ENCODE measurements around the gene PRR12. TPM values are rescaled to one million over a fixed set of nuclear protein-coding genes. Genes with fewer than 3 reads are reported as not detected.
A peak's percentile ranks its signal among the peaks of the same experiment; 100 is the strongest.

The PRR12 gene
- total and polyA plus RNA-seq, 4 experiments from 2014 or later: 1.2 to 65.1 (median 64.6) TPM; not detected in 1

- Histone ChIP-seq H3K27ac (ENCODE audit: low read depth, low read length) (no peak overlapping the region), H3K4me3 (ENCODE audit: low read length in 2 of 2) (no peak overlapping the region), H3K9me3 (ENCODE audit: control insufficient read depth in 1 of 2, low read length in 2 of 2) (no peaks in the 10 kb centered on the region), H3K36me3 (ENCODE audit: insufficient read depth, low read length) (peaks cover 3% of the 10 kb centered on the region), H3K4me1 (ENCODE audit: insufficient read depth, low read length) (peaks cover 64% of the 10 kb centered on the region), H3K27me3 (ENCODE audit: insufficient read depth, low read length) (no peaks in the 10 kb centered on the region)
- intact Hi-C loops (cut with micrococcal nuclease): loop anchor here (1.0 kb wide), 5 partner anchors 17 to 178 kb away; partner anchors contain the start of gene FLT3LG
- ChIA-PET CTCF (ENCODE audit: partially characterized antibody) (interaction anchor here (0.6 to 7.0 kb wide), 29 partner anchors 9 to 345 kb away, joined by 3 to 299 read pairs (median 6); partner anchors contain the start of genes FCGRT, FLT3LG, NOSIP and PRMT1), POLR2A (ENCODE audit: partially characterized antibody) (interaction anchor here (0.6 to 17.3 kb wide), 17 partner anchors 10 to 307 kb away, joined by 3 to 629 read pairs (median 10); partner anchors contain the start of genes AKT1S1, FLT3LG, NOSIP and PRMT1)
- Mint-ChIP-seq H3K27ac (peak overlapping the region; percentile 90 to 98 (median 95)), H3K9me3 (peaks cover 0 to 2% (median 0%) of the 10 kb centered on the region in 8 donors), H3K27me3 (no peaks in the 10 kb centered on the region), H3K36me3 (peaks cover 1 to 25% of the 10 kb centered on the region in 2 donors), H3K4me3 (peak overlapping the region; percentile 68 to 91 (median 78)), H3K4me1 (peaks cover 34 to 64% (median 47%) of the 10 kb centered on the region in 4 donors)
- peak; percentile 82 to 85 (median 84) for DNase-seq
These were observed 20.7 kb upstream of the PRR12 start for GRCh38 chr19:49570138-49570856.

GRCh38 chr19:49570997-49571676 is 19.8 kb upstream of the PRR12 start:
- Mint-ChIP-seq H3K27ac (peak overlapping the region; percentile 48 to 94 (median 90)), H3K9me3 (peaks cover 0 to 2% (median 0%) of the 10 kb centered on the region in 8 donors), H3K27me3 (no peaks in the 10 kb centered on the region), H3K4me1 (peaks cover 33 to 56% (median 42%) of the 10 kb centered on the region in 4 donors), H3K36me3 (peaks cover 0 to 30% of the 10 kb centered on the region in 2 donors), H3K4me3 (peak overlapping the region in 3 of 8 donors; percentile 21 to 50 (median 39))
- H3K27ac ChIP-seq (ENCODE audit: low read depth, low read length): no peak overlapping the region
- no peaks in the 10 kb centered on the region for H3K27me3 ChIP-seq (ENCODE audit: insufficient read depth, low read length)
- H3K4me3 ChIP-seq (ENCODE audit: low read length in 2 of 2): no peak overlapping the region
- POLR2A ChIA-PET (ENCODE audit: partially characterized antibody): interaction anchor here (0.6 to 17.3 kb wide), 18 partner anchors 9 to 110 kb away, joined by 3 to 629 read pairs (median 9); partner anchors contain the start of genes FLT3LG, NOSIP, PRMT1 and PRRG2
- H3K36me3 ChIP-seq (ENCODE audit: insufficient read depth, low read length): peaks cover 7% of the 10 kb centered on the region
- no peaks in the 10 kb centered on the region for H3K9me3 ChIP-seq (ENCODE audit: control insufficient read depth in 1 of 2, low read length in 2 of 2)
- CTCF ChIA-PET (ENCODE audit: partially characterized antibody): interaction anchor here (0.7 to 7.0 kb wide), 25 partner anchors 9 to 345 kb away, joined by 3 to 299 read pairs (median 6); partner anchors contain the start of genes FCGRT, FLT3LG, NOSIP and PRMT1
- DNase-seq: peak in 3 of 5 donors; percentile 51 to 55 (median 52)
- intact Hi-C loops (cut with micrococcal nuclease): loop anchor here (1.0 kb wide), 6 partner anchors 18 to 179 kb away; partner anchors contain the start of gene FLT3LG
- H3K4me1 ChIP-seq (ENCODE audit: insufficient read depth, low read length): peaks cover 56% of the 10 kb centered on the region

GRCh38 chr19:49573009-49573408 is 18.0 kb upstream of the PRR12 start:
- Mint-ChIP-seq H3K4me3 (peak overlapping the region in 1 of 8 donors; percentile 17), H3K27ac (peak overlapping the region in 4 of 7 donors; percentile 30 to 84 (median 56)), H3K27me3 (no peaks in the 10 kb centered on the region), H3K4me1 (peaks cover 27 to 54% (median 36%) of the 10 kb centered on the region in 4 donors), H3K9me3 (peaks cover 0 to 2% (median 0%) of the 10 kb centered on the region in 8 donors), H3K36me3 (peaks cover 0 to 38% of the 10 kb centered on the region in 2 donors)
- H3K27me3 ChIP-seq (ENCODE audit: insufficient read depth, low read length): no peaks in the 10 kb centered on the region
- no peak overlapping the region for H3K27ac ChIP-seq (ENCODE audit: low read depth, low read length)
- no peaks in the 10 kb centered on the region for H3K9me3 ChIP-seq (ENCODE audit: control insufficient read depth in 1 of 2, low read length in 2 of 2)
- DNase-seq: no peak
- H3K4me1 ChIP-seq (ENCODE audit: insufficient read depth, low read length): peaks cover 41% of the 10 kb centered on the region
- CTCF ChIA-PET (ENCODE audit: partially characterized antibody): interaction anchor here (0.6 to 7.0 kb wide), 7 partner anchors 23 to 347 kb away, joined by 3 to 299 read pairs (median 4); partner anchors contain the start of gene PRMT1
- H3K4me3 ChIP-seq (ENCODE audit: low read length in 2 of 2): no peak overlapping the region
- peaks cover 9% of the 10 kb centered on the region for H3K36me3 ChIP-seq (ENCODE audit: insufficient read depth, low read length)
- POLR2A ChIA-PET (ENCODE audit: partially characterized antibody): interaction anchor here (1.1 to 17.3 kb wide), 4 partner anchors 19 to 104 kb away, joined by 3 to 629 read pairs (median 28); partner anchors contain the start of genes PRMT1 and SCAF1
- intact Hi-C loops (cut with micrococcal nuclease): no loop called here

GRCh38 chr19:49573425-49573824 is 17.6 kb upstream of the PRR12 start:
- POLR2A ChIA-PET (ENCODE audit: partially characterized antibody): interaction anchor here (0.6 to 5.2 kb wide), 3 partner anchors 28 to 104 kb away, joined by 4 to 51 read pairs (median 4); partner anchors contain the start of gene PRMT1
- H3K27ac ChIP-seq (ENCODE audit: low read depth, low read length): no peak overlapping the region
- no peaks in the 10 kb centered on the region for H3K27me3 ChIP-seq (ENCODE audit: insufficient read depth, low read length)
- H3K36me3 ChIP-seq (ENCODE audit: insufficient read depth, low read length): peaks cover 9% of the 10 kb centered on the region
- peaks cover 41% of the 10 kb centered on the region for H3K4me1 ChIP-seq (ENCODE audit: insufficient read depth, low read length)
- Mint-ChIP-seq H3K36me3 (peaks cover 0 to 38% of the 10 kb centered on the region in 2 donors), H3K4me3 (peak overlapping the region in 1 of 8 donors; percentile 17), H3K27ac (peak overlapping the region in 5 of 7 donors; percentile 18 to 84 (median 59)), H3K9me3 (peaks cover 0 to 2% (median 0%) of the 10 kb centered on the region in 8 donors), H3K4me1 (peaks cover 24 to 54% (median 34%) of the 10 kb centered on the region in 4 donors), H3K27me3 (no peaks in the 10 kb centered on the region)
- CTCF ChIA-PET (ENCODE audit: partially characterized antibody): interaction anchor here (0.6 to 7.0 kb wide), 6 partner anchors 23 to 347 kb away, joined by 3 to 299 read pairs (median 4); partner anchors contain the start of gene PRMT1
- no peak overlapping the region for H3K4me3 ChIP-seq (ENCODE audit: low read length in 2 of 2)
- DNase-seq: no peak
- intact Hi-C loops (cut with micrococcal nuclease): no loop called here
- H3K9me3 ChIP-seq (ENCODE audit: control insufficient read depth in 1 of 2, low read length in 2 of 2): no peaks in the 10 kb centered on the region

- ChIA-PET CTCF (ENCODE audit: partially characterized antibody) (interaction anchor here (0.7 to 7.0 kb wide), 8 partner anchors 24 to 107 kb away, joined by 3 to 299 read pairs (median 4); partner anchors contain the start of gene FCGRT), POLR2A (ENCODE audit: partially characterized antibody) (interaction anchor here (0.8 to 1.2 kb wide), 2 partner anchors 19 to 66 kb away, joined by 3 to 4 read pairs; no protein-coding TSS in a partner anchor)
- Mint-ChIP-seq H3K27ac (peak overlapping the region in 1 of 7 donors; percentile 2), H3K4me3 (no peak overlapping the region), H3K36me3 (peaks cover 0 to 38% of the 10 kb centered on the region in 2 donors), H3K9me3 (peaks cover 0 to 2% (median 0%) of the 10 kb centered on the region in 8 donors), H3K27me3 (no peaks in the 10 kb centered on the region), H3K4me1 (peaks cover 27 to 55% (median 35%) of the 10 kb centered on the region in 4 donors)
- Histone ChIP-seq H3K36me3 (ENCODE audit: insufficient read depth, low read length) (peaks cover 9% of the 10 kb centered on the region), H3K27me3 (ENCODE audit: insufficient read depth, low read length) (no peaks in the 10 kb centered on the region), H3K27ac (ENCODE audit: low read depth, low read length) (no peak overlapping the region), H3K4me1 (ENCODE audit: insufficient read depth, low read length) (peaks cover 42% of the 10 kb centered on the region), H3K4me3 (ENCODE audit: low read length in 2 of 2) (no peak overlapping the region), H3K9me3 (ENCODE audit: control insufficient read depth in 1 of 2, low read length in 2 of 2) (no peaks in the 10 kb centered on the region)
- no peak for DNase-seq
- intact Hi-C loops (cut with micrococcal nuclease): no loop called here
These were observed 16.7 kb upstream of the PRR12 start for GRCh38 chr19:49574206-49574755.

- no peaks in the 10 kb centered on the region for H3K9me3 ChIP-seq (ENCODE audit: control insufficient read depth in 1 of 2, low read length in 2 of 2)
- Mint-ChIP-seq H3K9me3 (no peaks in the 10 kb centered on the region), H3K27ac (peak overlapping the region in 5 of 7 donors; percentile 21 to 96 (median 47)), H3K4me3 (peak overlapping the region; percentile 90 to 97 (median 94)), H3K4me1 (peaks cover 22 to 44% (median 30%) of the 10 kb centered on the region in 4 donors), H3K36me3 (peaks cover 0 to 26% of the 10 kb centered on the region in 2 donors), H3K27me3 (no peaks in the 10 kb centered on the region)
- peaks cover 31% of the 10 kb centered on the region for H3K4me1 ChIP-seq (ENCODE audit: insufficient read depth, low read length)
- ChIA-PET CTCF (ENCODE audit: partially characterized antibody) (interaction anchor here (1.0 to 2.8 kb wide), 7 partner anchors 9 to 100 kb away, joined by 3 to 25 read pairs (median 8); partner anchors contain the start of gene RRAS), POLR2A (ENCODE audit: partially characterized antibody) (interaction anchor here (0.7 to 4.4 kb wide), 13 partner anchors 9 to 98 kb away, joined by 3 to 116 read pairs (median 6); partner anchors contain the start of genes BCL2L12, FCGRT, IRF3 and PRMT1)
- no peaks in the 10 kb centered on the region for H3K27me3 ChIP-seq (ENCODE audit: insufficient read depth, low read length)
- H3K4me3 ChIP-seq (ENCODE audit: low read length in 2 of 2): peak overlapping the region in 1 of 2 donors; percentile 54
- peaks cover 9% of the 10 kb centered on the region for H3K36me3 ChIP-seq (ENCODE audit: insufficient read depth, low read length)
- intact Hi-C loops (cut with micrococcal nuclease): no loop called here
- peak overlapping the region; percentile 80 for H3K27ac ChIP-seq (ENCODE audit: low read depth, low read length)
- no peak for DNase-seq
These were observed 11.8 kb upstream of the PRR12 start for GRCh38 chr19:49579193-49579592.

Data from CD4-positive, alpha-beta memory T cell (primary cell).